CD4-positive, alpha-beta T cell treated with Interleukin-2 at 100 ng/mL for 4 hours (primary cell): ENCODE measurements around the gene WFIKKN2.

Experiments used
- DNase-seq: peaks from one replicate; pipeline ENCODE4 v3.0.0-alpha.2; 2020; ENCODE audit warnings: low spot score

WFIKKN2 gene

DNA sequence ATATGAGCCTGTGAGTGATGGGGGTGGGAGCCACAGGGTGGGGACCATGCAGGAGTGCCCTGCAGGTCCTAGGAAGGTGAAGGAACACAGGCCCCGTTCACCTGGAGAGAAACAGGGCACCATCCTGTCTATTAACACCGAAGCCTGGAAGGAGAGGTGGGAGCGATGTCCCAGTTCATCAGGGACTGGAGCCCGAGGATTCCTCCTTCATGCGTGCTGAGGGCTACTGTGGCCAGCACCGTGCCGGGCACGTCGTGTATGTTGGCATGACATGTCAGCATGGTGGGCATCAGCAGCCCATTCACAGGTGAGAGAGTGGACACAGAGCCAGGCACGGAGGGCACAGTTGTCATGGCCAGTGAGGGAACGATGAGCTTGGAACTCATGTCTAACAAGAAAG lies 1.4 kb downstream of the WFIKKN2 start:
- DNase-seq: no peak

DNA sequence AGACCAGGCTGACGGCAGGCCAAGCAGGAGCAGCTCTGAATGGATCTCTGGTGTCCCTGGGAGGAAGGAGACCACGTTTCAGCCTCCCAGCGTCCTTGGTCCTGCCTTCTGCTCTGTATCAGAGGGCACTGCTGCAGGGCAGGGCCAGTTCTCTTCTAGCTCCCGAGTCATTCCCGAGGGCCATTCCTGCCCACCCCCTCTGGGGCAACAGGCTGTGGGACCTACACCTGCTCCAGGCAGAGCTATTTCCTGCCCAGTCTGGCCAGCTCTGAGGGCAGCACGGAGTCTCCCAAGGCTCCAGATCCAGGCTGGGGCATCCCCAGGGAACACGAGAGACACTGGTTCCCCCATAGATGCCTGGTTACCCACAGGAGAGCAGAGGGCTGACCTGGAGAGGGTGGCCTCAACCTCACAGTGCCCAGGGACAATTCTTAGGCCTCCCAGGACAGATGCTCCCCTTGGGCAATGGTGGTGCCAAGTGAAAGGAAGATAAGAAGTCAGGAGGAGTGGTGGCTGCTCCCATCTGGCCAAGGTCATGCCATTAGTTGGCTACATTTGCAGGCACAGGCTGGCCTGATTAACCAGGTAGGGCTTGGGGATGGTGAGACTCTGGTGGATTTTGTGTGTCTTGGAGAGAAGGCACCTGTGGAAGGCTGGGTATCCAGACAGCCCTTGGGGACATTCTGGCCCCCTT lies 2.0 kb downstream of the WFIKKN2 start:
- no peak for DNase-seq

DNA sequence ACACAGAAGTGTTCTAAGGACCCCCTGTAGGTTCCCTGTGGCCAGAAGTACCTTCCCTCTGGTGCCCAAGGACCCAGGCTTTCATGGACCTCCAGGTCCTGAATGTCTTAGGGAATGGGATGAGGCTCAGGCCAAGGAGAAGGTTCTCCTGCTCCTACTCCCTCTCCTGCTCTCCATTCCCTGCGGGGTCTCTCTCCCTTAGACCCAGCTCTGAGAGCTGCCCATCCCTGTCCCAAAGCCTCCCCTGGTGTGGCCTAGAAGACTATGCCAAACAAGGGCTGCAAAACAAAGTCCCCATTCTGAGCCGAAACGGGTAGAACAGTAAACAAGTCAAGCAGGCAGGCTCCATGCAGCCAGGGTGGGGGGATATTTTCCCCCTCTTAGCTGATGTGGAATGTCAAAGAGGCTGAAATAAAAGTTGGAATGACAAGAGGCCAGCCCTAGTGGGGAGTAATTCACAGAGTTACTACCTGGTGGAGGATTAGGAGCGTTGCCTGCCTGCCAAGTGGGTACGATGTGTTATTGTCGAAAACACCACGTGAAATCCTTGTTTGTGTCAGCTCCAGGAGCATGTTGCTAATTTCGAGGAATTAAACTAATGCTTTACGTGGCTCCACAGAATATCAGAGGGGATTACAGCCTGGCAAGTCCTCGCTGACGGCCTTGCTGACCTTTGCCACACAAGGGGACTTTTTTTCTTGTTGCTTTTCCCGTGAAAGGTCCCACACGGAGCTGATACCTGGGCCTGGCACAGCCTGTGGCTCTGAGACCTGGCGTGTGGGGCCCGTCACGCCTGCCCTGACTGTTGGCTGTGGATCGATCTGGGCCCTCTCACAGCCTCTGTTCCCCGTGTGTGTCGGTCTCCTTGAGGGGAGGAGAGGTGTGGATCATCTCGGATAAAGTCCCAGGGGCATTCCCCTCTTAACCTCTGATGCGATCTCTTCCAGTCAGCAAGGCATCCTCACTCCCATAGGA lies 2.9 kb downstream of the WFIKKN2 start:
- no peak for DNase-seq

DNA sequence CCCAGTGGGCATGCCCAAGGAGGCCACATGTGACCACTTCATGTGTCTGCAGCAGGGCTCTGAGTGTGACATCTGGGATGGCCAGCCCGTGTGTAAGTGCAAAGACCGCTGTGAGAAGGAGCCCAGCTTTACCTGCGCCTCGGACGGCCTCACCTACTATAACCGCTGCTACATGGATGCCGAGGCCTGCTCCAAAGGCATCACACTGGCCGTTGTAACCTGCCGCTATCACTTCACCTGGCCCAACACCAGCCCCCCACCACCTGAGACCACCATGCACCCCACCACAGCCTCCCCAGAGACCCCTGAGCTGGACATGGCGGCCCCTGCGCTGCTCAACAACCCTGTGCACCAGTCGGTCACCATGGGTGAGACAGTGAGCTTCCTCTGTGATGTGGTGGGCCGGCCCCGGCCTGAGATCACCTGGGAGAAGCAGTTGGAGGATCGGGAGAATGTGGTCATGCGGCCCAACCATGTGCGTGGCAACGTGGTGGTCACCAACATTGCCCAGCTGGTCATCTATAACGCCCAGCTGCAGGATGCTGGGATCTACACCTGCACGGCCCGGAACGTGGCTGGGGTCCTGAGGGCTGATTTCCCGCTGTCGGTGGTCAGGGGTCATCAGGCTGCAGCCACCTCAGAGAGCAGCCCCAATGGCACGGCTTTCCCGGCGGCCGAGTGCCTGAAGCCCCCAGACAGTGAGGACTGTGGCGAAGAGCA lies 4.4 kb downstream of the WFIKKN2 start:
- DNase-seq: no peak

DNA sequence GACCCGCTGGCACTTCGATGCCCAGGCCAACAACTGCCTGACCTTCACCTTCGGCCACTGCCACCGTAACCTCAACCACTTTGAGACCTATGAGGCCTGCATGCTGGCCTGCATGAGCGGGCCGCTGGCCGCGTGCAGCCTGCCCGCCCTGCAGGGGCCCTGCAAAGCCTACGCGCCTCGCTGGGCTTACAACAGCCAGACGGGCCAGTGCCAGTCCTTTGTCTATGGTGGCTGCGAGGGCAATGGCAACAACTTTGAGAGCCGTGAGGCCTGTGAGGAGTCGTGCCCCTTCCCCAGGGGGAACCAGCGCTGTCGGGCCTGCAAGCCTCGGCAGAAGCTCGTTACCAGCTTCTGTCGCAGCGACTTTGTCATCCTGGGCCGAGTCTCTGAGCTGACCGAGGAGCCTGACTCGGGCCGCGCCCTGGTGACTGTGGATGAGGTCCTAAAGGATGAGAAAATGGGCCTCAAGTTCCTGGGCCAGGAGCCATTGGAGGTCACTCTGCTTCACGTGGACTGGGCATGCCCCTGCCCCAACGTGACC lies 5.0 kb downstream of the WFIKKN2 start:
- DNase-seq: no peak

DNA sequence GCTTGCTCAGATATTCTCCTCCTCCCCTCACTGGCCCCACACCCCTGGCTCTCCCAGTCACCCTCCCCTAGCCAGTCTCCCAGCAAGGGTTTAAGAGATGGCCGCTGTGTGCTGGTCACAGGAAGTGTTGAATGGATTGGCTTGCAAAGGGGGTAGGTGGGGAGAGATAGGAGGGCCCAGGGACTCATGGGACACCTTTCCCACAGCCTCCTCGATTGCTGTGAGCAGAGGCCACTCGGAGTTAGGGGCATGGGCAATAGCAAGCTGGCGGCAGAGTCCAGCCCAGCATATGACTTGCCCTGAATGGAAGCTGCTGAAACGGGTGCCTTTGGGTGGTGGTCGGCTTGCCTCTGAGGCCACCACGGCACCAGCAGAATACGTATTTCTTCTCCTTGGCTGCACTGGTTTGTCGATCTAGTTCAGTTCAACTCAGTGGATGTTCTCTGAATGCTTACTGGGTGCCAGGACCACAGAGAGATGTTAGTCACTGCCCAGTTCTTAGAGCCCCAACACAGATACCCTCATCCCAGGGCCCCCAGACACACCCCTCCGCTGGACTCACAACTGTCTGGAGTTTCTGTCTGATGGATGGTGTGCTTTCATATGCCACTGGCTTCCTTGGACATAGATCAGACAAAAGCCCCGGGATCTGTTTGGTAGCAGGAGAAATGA lies 6.0 kb downstream of the WFIKKN2 start:
- DNase-seq: no peak

DNA sequence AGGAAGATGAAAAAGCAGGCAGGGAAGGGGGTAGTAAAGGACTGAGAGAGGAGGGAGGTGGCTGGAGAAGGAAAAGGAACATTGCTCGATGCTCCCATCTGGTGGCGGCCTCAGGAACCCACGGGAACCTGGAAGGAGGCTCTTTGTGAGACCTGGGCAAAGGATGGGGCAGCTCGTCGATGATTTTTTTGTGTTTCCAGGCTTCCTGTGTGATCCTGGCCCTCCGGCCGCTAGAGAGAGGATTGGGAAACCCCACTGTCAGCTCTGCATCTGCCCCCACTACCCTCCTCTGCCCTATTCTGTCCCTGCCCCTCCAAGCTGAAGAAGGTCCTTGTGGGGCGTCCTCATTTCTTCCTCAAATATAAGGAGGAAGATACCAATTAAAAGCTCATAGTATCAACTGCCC lies 6.6 kb downstream of the WFIKKN2 start:
- peak; percentile 51 for DNase-seq

DNA sequence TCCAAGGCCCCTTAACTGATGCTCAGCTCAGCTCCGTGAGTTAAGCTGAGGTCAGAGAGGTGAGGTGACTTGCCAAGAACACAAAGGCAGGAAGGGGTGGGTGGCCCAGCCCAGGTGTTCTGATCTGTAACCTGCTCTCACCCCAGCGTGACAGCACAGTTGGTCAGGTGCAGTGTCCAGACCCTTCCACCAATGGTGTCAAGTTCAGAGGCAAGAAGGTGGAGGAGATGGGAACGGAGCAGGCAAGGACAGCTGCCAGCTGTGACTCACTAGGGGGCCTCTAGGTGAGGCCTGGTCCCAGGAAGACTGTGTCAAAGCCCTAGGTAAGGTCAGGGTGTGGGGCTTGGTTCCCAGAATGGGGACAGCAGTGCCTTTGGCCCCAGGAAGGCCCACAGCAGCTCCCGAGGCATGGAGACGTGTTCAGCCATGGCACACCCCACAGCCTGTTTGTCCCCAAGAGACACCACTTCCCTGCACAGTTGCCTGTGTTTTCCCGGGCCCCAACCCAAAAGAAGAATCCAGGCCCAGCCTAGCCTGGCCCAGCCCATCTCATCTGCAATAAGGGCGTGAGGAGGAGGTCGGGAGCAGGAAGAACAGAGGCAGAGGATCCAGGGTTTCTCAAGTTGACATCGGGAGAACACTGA lies 7.2 kb downstream of the WFIKKN2 start:
- no peak for DNase-seq

DNA sequence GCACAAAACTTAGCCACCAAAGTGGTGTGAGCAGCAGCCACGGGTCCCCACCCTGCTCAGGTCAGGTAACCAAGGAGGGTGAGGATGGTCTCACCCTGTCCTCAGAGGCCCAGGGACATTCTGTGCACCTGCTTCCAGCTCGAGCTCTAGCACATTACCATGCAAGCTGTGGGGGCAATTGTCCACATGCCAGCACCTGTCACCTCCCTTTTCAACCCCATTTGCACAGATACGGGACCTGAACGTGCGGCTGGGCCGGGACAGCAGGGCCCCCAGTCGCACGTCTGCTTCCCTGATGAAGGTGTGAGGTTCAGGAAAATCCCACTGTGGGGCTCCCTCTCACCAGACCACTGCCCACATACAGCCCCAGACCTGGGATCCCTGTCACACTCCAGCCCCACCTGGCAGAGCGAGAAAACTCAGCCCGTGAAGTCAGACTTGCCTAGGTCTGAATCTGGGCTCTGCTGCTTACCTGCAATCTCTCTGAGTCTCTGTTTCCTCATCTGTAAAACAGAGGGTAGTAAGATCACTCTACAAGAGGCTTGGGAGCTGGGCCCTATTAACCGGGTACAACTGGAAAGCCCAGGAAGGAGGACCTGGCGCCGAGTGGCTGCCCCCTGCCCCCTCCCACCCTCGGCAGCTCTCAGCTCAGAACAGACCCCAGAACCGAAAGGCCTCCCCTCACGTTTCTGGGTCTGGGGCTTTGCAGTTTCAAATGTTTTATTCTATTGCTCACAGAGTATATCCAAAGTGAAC lies 7.9 kb downstream of the WFIKKN2 start:
- DNase-seq: no peak

DNA sequence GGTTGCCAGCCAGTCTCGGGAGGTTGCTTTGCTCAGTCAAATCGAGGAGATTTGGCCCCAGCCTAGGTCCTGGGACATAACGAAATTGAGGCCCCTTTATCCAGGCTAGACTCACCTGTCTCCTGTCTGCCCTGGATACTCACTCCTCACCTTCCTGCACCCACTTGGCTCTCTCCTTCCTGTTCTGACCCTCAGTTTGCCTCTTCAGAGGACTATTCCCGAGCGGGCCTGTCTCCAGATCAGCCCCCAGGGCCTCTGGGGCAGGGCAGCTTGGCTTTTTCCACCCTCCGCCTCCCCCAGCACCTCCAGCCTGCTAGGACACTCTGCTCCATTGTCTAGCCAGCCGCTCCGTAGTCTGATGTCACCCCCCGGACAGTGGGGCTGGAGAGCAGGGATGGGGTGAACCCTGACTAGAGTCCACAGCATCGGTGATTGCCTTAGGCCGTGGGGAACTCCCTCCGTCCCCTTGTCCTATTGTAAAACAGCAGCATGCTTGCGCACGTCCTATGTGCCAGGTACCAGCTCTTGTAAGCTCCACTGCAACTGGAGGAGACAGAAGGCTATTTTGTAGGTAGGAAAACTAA lies 8.8 kb downstream of the WFIKKN2 start:
- DNase-seq: no peak

DNA sequence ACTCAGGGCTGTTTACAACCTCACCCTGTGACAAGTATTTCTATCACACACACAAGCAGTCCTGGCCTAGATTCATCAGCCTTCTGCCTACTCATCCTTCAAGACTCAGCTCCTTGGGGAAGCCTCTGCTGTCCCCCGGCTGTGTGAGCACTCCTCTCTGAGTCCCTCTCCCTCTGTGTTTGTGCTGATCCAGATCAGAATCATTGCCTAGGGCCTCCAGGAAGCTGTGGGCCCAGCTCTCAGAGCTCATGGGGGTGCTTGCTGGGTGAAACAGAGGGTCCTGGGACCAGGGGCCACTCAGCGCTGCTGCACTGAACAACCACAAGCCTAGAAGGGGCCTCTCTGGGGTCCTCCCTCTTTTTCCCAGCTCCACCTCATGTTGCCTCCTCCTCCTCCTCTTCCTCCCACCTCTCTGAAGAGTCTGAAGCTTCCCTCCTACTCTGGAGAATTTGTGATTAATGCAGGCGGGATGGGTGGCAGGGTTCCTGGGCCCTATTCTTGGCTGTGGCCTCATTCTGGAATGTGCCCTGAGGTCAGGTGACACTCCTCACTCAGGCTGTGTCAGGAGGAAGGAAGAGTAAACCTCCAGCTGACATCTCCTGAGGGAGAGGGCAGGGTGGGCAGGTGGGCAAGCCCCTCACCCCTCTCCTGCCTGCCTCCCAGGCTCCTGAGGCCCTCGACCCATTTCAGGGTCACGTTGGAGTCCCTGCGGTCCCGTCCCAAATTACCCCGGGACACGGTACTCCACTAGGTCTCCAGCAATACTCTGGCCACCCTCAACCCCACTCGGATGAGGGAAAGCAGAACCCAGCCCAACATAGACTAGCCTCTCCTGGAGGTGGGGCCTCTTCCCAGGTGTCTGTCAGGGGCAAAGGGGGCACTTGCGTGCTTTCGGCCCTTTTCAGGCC lies 10.1 kb downstream of the WFIKKN2 start:
- no peak for DNase-seq

DNA sequence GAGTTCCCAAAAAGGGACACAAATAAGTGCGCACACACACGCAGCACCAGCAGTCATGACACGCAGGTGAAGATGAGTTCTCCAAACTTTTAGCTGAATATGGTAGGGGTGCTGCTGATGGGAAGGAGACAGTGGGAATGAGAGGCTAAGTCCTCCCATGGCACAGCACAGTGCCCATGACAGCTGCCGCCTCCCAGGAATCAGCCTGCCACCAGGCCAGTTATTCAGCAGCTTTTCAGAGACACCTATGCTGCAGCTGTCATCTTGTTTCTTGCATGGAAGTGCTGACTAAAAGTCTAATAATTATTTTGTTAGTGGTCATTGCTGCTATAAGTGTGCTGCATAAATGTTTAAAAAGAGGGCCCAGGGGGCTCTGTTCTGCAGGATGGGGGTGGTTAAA lies 12.2 kb downstream of the WFIKKN2 start:
- no peak for DNase-seq

DNA sequence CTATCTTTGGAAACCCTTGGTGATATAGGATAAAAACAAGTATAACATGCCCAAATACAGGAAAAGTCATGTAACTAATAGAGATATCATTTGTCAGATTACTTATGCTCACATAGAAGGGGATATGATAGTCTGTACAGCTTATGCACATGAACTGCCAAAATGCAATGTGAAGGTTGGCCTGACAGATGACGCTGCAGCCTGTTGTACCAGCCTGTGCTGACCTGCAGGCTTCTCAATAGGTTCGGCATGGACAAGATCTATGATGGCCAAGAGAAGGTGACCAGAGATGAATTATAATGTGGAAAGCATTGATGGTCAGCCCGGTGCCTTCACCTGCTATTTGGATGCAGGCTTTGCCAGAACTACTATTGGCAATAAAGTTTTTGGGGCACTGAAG lies 12.7 kb downstream of the WFIKKN2 start:
- no peak for DNase-seq

DNA sequence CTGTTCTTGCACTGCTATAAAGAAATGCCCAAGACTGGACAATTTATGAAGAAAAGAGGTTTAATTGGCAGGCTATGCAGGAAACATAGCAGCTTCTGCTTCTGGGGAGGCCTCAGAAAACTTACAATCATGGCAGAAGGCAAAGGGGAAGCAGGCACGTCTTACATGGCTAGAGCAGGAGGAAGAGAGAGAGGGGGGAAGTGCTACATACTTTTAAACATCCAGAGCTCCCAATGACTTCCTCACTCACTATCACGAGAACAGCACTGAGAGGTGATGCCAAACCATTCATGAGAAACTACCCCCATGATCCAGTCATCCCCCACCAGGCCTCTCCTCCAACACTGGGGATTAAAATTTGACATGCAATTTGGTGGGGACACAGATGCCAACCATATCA lies 13.3 kb downstream of the WFIKKN2 start:
- no peak for DNase-seq

DNA sequence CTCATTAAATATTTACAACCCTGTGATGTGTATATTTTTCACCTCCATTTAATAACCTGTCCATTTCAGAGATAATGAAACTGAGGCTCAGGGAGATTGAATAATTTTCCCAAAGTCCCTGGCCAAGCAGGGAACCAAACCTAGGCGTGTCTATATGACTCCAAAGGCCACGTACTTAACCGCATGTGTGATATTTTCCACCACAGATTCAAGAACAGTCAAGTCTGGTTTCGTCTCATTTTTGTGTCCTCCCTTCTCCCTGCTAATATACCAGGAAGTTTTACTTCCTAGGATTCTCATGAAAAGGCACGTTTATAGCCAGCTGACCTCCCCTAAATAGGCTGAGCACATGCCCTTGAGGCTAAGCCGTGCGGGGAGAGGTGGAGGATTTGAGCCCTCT lies 15.3 kb downstream of the WFIKKN2 start:
- DNase-seq: no peak

DNA sequence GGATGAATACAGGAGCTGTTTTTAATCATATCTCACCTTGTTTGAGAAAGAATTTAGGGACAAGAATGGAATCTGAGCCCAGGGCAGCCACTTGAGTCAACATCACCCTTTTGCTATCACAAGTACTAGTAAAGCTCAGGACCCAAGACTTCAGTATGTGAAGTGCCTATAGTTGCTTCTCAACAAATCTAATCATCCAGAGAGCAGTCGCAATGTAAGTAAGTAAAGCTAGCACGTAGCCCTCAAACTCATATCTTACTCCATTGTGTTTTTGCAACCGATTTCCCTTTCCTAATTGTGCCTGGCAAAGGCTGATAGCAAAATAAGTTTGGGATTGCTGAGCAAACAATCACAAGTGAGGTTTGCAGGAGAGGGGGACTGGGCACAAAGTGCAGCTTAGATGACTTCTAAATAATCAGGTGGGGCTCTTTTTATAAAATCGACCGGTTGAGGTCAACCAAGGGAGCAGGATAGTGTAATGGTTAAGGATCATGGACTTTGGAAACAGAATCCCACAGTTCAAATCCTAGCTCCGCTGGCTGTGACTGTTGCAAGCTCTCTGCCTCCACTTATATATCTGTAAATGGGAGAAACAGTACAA lies 17.7 kb downstream of the WFIKKN2 start:
- DNase-seq: no peak

DNA sequence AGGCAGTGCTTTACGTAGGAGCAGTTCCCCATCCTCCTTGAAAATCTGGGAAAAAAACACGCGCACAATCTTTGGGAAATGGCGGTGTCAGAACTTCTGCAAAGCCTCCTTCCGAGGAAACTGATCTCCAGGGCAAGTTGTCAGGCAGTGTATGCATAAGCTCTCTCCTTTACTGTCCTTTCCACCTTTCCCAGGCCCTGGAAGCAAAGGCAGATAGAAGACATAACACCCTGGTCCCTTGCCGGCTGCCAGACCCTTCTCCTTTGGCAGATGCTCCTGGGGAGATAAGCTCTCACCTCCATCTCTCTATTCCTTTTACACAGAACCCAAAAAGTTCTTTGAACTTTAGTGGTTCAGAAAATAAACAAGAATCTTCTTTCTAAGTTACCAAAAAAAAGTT lies 18.4 kb downstream of the WFIKKN2 start:
- no peak for DNase-seq

DNA sequence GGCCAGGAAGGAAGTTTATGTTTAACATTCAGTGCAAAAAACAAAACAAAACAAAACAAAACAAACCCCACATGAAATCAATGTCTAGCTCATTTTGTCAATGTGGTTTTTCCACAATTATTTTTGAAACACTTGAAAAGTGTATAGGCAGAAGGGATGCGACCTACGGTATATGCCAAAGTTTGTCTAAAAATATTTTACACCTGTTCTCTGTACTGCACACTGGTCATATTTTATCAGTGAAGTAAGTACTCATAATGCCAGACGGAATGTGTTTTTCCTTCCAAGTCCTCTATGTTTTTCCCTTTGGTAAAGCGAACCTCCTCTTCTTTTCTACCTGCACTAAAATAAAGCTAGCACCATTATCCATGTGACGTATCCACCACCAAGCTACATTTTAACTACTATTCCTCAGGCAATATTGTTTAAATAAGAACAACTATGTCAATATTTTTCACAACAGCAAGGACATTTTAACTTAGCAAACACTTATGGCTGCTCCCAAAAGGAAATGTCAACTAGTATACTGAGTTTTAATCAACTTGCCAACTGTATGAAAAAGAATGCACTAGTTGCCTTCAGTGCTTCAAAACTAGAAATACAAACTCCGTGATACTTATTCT lies 20.4 kb downstream of the WFIKKN2 start:
- no peak for DNase-seq
